ENCODE measurements around the gene CCDC195. TPM values are rescaled to one million over a fixed set of nuclear protein-coding genes. Genes with fewer than 3 reads are reported as not detected.

CCDC195 gene
- total RNA-seq, 1 experiment from 2014 or later, result not detected

DNA sequence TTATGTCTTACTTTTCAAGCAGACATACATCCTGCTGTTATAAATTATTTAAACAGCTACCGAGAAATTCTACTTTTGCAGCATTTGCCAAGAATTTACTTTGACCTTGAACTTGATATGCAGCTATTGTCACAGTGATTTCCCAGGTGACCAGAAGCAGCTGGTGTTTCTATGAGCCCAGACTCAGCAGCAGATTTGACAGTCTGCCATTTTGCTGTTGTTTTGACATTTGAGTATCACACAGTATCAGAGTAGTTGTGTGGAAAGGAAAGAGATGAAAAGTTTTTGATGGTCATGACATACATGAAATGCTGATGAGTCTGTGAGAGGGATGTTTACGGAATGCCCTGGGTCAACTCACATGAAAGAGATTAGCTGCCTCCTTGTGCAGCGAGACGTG lies 6.6 kb upstream of the CCDC195 start:
- TF ChIP-seq EZH2 (IDR thresholded peaks at IDR 0.05; ENCODE audit: borderline replicate concordance, low read depth, low read length, poor library complexity, severe bottlenecking), result no peak
- TF ChIP-seq, protein P1, sequence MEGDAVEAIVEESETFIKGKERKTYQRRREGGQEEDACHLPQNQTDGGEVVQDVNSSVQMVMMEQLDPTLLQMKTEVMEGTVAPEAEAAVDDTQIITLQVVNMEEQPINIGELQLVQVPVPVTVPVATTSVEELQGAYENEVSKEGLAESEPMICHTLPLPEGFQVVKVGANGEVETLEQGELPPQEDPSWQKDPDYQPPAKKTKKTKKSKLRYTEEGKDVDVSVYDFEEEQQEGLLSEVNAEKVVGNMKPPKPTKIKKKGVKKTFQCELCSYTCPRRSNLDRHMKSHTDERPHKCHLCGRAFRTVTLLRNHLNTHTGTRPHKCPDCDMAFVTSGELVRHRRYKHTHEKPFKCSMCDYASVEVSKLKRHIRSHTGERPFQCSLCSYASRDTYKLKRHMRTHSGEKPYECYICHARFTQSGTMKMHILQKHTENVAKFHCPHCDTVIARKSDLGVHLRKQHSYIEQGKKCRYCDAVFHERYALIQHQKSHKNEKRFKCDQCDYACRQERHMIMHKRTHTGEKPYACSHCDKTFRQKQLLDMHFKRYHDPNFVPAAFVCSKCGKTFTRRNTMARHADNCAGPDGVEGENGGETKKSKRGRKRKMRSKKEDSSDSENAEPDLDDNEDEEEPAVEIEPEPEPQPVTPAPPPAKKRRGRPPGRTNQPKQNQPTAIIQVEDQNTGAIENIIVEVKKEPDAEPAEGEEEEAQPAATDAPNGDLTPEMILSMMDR (conservative IDR thresholded peaks at IDR 0.05; ENCODE audit: low read depth, low read length), result no peak
- DNase-seq (ENCODE audit: low spot score), result no peak
- Histone ChIP-seq H3K4me1 (ENCODE audit: insufficient read depth, low read length, poor library complexity, severe bottlenecking) (no peaks in the 10 kb centered on the region), H3K27me3 (replicated peaks; ENCODE audit: insufficient read depth, low read depth, low read length, poor library complexity) (no peaks in the 10 kb centered on the region), H3K27ac (ENCODE audit: low read depth, low read length, poor library complexity, severe bottlenecking) (no peak overlapping the region), H3K4me3 (ENCODE audit: low read depth, low read length, poor library complexity, severe bottlenecking) (no peak overlapping the region), H3K36me3 (ENCODE audit: insufficient read depth, low read length, poor library complexity, severe bottlenecking) (no peaks in the 10 kb centered on the region), H3K9me3 (ENCODE audit: low read depth, low read length, poor library complexity, severe bottlenecking) (no peaks in the 10 kb centered on the region)
- BruUV-seq (replicated peaks), result no TSS peak
- intact Hi-C loops (cut with micrococcal nuclease; ENCODE audit: unreplicated experiment), result no loop called here
- ChIA-PET CTCF (no interaction called here), POLR2A (ENCODE audit: low non-redundant PET) (no interaction called here)

DNA sequence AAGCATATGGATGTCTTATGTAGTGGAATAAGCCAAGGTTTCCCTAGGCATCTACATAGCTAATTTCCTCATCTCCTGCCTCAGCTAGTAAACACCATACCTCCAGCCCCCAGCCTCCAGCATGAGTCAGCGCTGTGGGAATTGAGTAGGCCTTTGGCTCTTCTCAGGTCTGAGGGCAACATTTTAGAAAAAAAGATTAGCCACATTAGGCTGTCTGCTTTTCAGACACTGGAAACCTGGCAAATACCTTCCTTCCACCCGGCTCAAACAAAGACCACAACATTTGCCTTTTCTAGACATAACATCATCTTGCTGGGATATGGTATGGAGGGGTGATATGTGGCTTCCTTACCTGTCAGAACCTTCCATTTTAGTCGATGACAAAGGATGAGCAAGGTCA lies 6.1 kb upstream of the CCDC195 start:
- Histone ChIP-seq H3K9me3 (ENCODE audit: low read depth, low read length, poor library complexity, severe bottlenecking) (no peaks in the 10 kb centered on the region), H3K27ac (ENCODE audit: low read depth, low read length, poor library complexity, severe bottlenecking) (no peak overlapping the region), H3K4me1 (ENCODE audit: insufficient read depth, low read length, poor library complexity, severe bottlenecking) (no peaks in the 10 kb centered on the region), H3K27me3 (replicated peaks; ENCODE audit: insufficient read depth, low read depth, low read length, poor library complexity) (no peaks in the 10 kb centered on the region), H3K4me3 (ENCODE audit: low read depth, low read length, poor library complexity, severe bottlenecking) (no peak overlapping the region), H3K36me3 (ENCODE audit: insufficient read depth, low read length, poor library complexity, severe bottlenecking) (no peaks in the 10 kb centered on the region)
- BruUV-seq (replicated peaks), result no TSS peak
- no peak for TF ChIP-seq EZH2 (IDR thresholded peaks at IDR 0.05; ENCODE audit: borderline replicate concordance, low read depth, low read length, poor library complexity, severe bottlenecking)
- TF ChIP-seq, protein P1 (conservative IDR thresholded peaks at IDR 0.05; ENCODE audit: low read depth, low read length), result no peak
- intact Hi-C loops (cut with micrococcal nuclease; ENCODE audit: unreplicated experiment), result no loop called here
- no peak for DNase-seq (ENCODE audit: low spot score)
- ChIA-PET POLR2A (ENCODE audit: low non-redundant PET) (no interaction called here), CTCF (no interaction called here)

DNA sequence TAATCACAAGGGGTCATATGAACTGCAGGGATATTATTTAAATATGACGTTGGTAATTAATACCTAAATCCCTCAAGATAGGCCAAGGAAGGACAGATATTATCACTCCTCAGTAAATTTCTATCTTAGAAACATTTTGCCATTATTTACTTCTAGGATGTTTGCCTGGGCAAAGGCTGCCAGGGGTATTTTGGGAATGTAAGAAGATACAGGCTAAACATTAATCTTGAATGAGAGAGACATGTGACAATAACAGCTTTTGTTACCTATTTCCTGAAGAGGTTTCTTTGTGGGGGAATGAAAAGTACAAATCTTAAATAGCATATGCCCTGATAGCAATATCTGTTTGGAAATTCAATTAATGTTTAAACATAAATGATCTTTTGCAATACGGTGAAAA lies 756 bp upstream of the CCDC195 start:
- H3K36me3 ChIP-seq (ENCODE audit: insufficient read depth, low read length, poor library complexity, severe bottlenecking), result no peaks in the 10 kb centered on the region
- H3K4me3 ChIP-seq (ENCODE audit: low read depth, low read length, poor library complexity, severe bottlenecking), result no peak overlapping the region
- POLR2A ChIA-PET (ENCODE audit: low non-redundant PET), result no interaction called here
- no peaks in the 10 kb centered on the region for H3K9me3 ChIP-seq (ENCODE audit: low read depth, low read length, poor library complexity, severe bottlenecking)
- BruUV-seq (replicated peaks), result no TSS peak
- intact Hi-C loops (cut with micrococcal nuclease; ENCODE audit: unreplicated experiment), result no loop called here
- H3K27me3 ChIP-seq (replicated peaks; ENCODE audit: insufficient read depth, low read depth, low read length, poor library complexity), result no peaks in the 10 kb centered on the region
- H3K27ac ChIP-seq (ENCODE audit: low read depth, low read length, poor library complexity, severe bottlenecking), result no peak overlapping the region
- no peaks in the 10 kb centered on the region for H3K4me1 ChIP-seq (ENCODE audit: insufficient read depth, low read length, poor library complexity, severe bottlenecking)
- no peak for DNase-seq (ENCODE audit: low spot score)
- TF ChIP-seq EZH2 (IDR thresholded peaks at IDR 0.05; ENCODE audit: borderline replicate concordance, low read depth, low read length, poor library complexity, severe bottlenecking), result no peak
- TF ChIP-seq, protein P1 (conservative IDR thresholded peaks at IDR 0.05; ENCODE audit: low read depth, low read length), result no peak
- CTCF ChIA-PET, result no interaction called here
